ENCODE results near the gene RELT. TPM values are rescaled to one million over a fixed set of nuclear protein-coding genes. Genes with fewer than 3 reads are reported as not detected.

The RELT gene
- total and polyA plus RNA-seq, 2 of the 13 experiments (the other 11 are each of a cell fraction or from before 2014, with no cell fraction given): 2.5 to 4.7 TPM

DNA sequence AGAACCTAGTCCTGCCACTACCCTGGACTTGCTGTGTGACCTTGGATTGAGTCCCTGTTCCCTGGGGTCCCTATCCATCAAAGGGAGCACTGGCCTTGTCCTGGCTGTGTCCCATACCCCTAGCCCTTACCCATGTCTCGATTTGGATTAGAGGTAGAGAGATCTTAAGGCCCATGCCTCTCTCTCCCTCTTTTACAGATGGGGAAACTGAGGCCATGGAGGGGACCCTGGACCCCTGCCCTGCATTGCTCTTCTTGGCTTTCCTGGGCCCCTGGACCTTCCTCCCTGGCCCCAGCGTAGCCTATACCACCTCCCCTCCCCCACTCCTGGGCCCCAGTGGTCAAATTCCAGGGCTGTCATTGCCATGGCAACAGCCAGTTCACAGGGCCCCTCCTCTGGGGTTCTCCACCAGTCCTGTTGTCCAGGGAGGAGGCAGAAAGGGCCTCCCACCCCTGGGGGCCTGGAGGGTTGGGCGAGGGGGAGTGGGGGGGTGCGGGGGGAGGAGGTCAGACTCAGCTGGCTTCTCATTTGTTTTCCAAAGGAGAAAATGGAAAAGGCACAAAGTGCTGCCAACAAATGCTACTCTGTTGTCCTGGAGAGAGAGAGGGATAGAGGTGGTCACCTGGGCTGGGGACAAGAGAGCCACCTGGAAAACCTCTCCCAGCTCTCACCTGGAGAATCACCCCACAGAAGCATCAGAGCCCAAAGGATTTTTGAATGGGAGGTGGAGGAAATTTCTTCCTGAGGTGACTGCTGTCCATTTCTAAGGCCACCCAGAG lies 44.9 kb upstream of the RELT start (continued):
- TF ChIP-seq ZNF260 (CRISPR knock-in tag; IDR thresholded peaks at IDR 0.05; ENCODE audit: borderline replicate concordance, low read depth): no peak
- no peak for TF ChIP-seq WIZ (CRISPR knock-in tag; IDR thresholded peaks at IDR 0.05)
- TF ChIP-seq NFE2L1 (CRISPR knock-in tag; IDR thresholded peaks at IDR 0.05; ENCODE audit: borderline replicate concordance): no peak
- TF ChIP-seq, protein P1, sequence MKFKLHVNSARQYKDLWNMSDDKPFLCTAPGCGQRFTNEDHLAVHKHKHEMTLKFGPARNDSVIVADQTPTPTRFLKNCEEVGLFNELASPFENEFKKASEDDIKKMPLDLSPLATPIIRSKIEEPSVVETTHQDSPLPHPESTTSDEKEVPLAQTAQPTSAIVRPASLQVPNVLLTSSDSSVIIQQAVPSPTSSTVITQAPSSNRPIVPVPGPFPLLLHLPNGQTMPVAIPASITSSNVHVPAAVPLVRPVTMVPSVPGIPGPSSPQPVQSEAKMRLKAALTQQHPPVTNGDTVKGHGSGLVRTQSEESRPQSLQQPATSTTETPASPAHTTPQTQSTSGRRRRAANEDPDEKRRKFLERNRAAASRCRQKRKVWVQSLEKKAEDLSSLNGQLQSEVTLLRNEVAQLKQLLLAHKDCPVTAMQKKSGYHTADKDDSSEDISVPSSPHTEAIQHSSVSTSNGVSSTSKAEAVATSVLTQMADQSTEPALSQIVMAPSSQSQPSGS (CRISPR knock-in tag; IDR thresholded peaks at IDR 0.05): peak; percentile 55; the same call in 1 of the 2 replicates
- TF ChIP-seq, protein P2, sequence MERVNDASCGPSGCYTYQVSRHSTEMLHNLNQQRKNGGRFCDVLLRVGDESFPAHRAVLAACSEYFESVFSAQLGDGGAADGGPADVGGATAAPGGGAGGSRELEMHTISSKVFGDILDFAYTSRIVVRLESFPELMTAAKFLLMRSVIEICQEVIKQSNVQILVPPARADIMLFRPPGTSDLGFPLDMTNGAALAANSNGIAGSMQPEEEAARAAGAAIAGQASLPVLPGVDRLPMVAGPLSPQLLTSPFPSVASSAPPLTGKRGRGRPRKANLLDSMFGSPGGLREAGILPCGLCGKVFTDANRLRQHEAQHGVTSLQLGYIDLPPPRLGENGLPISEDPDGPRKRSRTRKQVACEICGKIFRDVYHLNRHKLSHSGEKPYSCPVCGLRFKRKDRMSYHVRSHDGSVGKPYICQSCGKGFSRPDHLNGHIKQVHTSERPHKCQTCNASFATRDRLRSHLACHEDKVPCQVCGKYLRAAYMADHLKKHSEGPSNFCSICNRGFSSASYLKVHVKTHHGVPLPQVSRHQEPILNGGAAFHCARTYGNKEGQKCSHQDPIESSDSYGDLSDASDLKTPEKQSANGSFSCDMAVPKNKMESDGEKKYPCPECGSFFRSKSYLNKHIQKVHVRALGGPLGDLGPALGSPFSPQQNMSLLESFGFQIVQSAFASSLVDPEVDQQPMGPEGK (CRISPR knock-in tag; IDR thresholded peaks at IDR 0.05): peak; percentile 98
- TF ChIP-seq, protein P3, sequence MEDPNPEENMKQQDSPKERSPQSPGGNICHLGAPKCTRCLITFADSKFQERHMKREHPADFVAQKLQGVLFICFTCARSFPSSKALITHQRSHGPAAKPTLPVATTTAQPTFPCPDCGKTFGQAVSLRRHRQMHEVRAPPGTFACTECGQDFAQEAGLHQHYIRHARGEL (CRISPR knock-in tag; IDR thresholded peaks at IDR 0.05): no peak
- peak; percentile 68; the same call in 1 of the 2 replicates for TF ChIP-seq ZNF709 (CRISPR knock-in tag; IDR thresholded peaks at IDR 0.05)
- TF ChIP-seq SMARCC2 (IDR thresholded peaks at IDR 0.05): no peak
- no peak for TF ChIP-seq SKI (IDR thresholded peaks at IDR 0.05; ENCODE audit: partially characterized antibody)
- no peak for TF ChIP-seq ZNF547 (CRISPR knock-in tag; IDR thresholded peaks at IDR 0.05)
- TF ChIP-seq U2AF1 (optimal IDR thresholded peaks at IDR 0.05; ENCODE audit: low read depth, low read length): no peak
- no peak for TF ChIP-seq PAF1 (CRISPR knock-in tag; IDR thresholded peaks at IDR 0.05)
- TF ChIP-seq, protein P4, sequence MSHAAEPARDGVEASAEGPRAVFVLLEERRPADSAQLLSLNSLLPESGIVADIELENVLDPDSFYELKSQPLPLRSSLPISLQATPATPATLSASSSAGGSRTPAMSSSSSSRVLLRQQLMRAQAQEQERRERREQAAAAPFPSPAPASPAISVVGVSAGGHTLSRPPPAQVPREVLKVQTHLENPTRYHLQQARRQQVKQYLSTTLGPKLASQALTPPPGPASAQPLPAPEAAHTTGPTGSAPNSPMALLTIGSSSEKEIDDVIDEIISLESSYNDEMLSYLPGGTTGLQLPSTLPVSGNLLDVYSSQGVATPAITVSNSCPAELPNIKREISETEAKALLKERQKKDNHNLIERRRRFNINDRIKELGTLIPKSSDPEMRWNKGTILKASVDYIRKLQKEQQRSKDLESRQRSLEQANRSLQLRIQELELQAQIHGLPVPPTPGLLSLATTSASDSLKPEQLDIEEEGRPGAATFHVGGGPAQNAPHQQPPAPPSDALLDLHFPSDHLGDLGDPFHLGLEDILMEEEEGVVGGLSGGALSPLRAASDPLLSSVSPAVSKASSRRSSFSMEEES (CRISPR knock-in tag; IDR thresholded peaks at IDR 0.05): no peak
- TF ChIP-seq, protein P5, sequence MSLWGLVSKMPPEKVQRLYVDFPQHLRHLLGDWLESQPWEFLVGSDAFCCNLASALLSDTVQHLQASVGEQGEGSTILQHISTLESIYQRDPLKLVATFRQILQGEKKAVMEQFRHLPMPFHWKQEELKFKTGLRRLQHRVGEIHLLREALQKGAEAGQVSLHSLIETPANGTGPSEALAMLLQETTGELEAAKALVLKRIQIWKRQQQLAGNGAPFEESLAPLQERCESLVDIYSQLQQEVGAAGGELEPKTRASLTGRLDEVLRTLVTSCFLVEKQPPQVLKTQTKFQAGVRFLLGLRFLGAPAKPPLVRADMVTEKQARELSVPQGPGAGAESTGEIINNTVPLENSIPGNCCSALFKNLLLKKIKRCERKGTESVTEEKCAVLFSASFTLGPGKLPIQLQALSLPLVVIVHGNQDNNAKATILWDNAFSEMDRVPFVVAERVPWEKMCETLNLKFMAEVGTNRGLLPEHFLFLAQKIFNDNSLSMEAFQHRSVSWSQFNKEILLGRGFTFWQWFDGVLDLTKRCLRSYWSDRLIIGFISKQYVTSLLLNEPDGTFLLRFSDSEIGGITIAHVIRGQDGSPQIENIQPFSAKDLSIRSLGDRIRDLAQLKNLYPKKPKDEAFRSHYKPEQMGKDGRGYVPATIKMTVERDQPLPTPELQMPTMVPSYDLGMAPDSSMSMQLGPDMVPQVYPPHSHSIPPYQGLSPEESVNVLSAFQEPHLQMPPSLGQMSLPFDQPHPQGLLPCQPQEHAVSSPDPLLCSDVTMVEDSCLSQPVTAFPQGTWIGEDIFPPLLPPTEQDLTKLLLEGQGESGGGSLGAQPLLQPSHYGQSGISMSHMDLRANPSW (CRISPR knock-in tag; IDR thresholded peaks at IDR 0.05; ENCODE audit: borderline replicate concordance): no peak
- no peak for TF ChIP-seq SP2 (CRISPR knock-in tag; IDR thresholded peaks at IDR 0.05)
- TF ChIP-seq, protein P6, sequence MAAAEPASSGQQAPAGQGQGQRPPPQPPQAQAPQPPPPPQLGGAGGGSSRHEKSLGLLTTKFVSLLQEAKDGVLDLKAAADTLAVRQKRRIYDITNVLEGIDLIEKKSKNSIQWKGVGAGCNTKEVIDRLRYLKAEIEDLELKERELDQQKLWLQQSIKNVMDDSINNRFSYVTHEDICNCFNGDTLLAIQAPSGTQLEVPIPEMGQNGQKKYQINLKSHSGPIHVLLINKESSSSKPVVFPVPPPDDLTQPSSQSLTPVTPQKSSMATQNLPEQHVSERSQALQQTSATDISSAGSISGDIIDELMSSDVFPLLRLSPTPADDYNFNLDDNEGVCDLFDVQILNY (CRISPR knock-in tag; conservative IDR thresholded peaks at IDR 0.05): no peak
- TF ChIP-seq ZNF282 (IDR thresholded peaks at IDR 0.05; ENCODE audit: partially characterized antibody): no peak
- TF ChIP-seq ZBTB20 (CRISPR knock-in tag; IDR thresholded peaks at IDR 0.05; ENCODE audit: borderline replicate concordance, low read depth): no peak
- TF ChIP-seq, protein P7, sequence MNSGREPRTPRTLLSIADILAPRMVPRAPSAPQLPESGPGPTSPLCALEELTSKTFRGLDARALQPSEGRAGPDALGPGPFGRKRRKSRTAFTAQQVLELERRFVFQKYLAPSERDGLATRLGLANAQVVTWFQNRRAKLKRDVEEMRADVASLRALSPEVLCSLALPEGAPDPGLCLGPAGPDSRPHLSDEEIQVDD (CRISPR knock-in tag; IDR thresholded peaks at IDR 0.05; ENCODE audit: borderline replicate concordance): no peak
- peak; percentile 82 for TF ChIP-seq ZBTB7B (CRISPR knock-in tag; IDR thresholded peaks at IDR 0.05)
